ENCODE results near the gene UQCC5.
"Not testable (repeated sequence)": the region's sequence is repeated elsewhere in the genome, so short reads cannot be mapped to it uniquely, and the experiment has no call there.

The UQCC5 gene

DNA sequence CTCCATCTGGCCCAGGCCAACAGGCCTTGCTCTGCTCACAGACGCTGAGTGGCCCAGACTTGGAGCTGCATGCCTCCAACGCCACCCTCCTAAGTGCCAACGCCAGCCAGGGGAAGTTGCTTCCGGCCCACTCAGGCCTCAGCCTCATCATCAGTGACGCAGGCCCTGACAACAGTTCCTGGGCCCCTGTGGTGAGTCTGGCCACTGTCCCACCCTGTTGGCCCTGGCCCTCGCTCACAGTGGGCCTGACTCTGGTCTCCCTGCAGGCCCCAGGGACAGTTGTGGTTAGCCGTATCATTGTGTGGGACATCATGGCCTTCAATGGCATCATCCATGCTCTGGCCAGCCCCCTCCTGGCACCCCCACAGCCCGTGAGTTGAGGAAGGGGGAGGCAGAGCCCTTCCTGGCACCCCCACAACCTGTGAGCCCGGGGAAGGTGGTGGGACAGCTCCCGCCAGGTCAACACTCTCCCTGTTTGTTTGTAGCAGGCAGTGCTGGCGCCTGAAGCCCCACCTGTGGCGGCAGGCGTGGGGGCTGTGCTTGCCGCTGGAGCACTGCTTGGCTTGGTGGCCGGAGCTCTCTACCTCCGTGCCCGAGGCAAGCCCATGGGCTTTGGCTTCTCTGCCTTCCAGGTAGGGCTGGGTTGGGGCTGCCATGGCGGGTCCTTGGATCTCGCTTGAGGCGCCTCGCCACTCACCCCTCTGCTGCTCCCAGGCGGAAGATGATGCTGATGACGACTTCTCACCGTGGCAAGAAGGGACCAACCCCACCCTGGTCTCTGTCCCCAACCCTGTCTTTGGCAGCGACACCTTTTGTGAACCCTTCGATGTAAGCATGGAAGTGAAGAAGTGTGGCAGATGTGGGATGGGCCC is 12.8 kb upstream of the UQCC5 start:
- no peak for DNase-seq

GRCh38 chr3:52524258-52524751 is 12.1 kb upstream of the UQCC5 start:
- no peak for DNase-seq

DNA sequence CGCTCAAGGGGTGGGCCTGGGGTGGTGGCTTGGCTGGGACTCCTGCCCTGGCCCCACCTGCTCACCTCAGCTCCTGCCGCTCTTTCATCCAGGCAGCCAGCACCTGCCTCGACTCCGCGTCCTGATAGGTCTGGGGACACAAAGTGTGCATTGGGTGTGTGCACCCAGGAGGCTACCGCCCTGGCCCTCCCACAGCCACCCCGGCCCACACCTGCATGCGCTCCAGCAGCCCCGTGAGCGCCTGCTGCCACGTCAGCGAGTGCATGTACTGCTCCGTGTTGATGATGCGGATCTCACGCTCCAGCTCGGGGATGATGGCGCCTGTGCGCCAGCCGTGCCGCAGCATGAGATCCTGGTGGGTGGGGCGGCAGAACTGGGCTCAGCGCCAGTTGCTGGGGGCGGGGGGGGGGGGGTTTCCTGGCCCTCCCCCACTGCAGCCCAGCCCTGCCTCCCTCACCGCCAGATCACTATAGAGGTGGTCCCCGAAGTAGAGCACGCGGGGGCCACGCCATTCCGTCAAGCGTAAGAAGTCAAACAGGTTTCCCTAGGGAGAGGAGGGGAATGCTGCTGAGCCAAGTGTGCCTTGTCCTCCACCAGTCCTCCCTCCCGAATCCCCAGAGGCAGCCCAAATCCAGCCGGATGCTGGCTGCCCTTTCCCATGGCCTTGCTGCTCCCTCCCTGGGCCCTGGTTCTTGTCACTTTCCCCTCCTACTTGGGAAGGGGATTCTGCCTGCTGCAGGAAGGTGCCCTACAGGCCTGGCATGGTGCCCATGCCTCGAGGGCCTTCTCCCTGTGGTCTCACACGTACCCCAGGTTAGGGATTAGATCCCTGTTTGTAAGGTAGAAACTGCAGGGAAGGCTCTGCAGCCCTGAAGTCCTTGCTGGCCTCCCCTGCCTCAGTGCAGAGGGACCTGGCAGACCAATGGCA is 11.4 kb upstream of the UQCC5 start:
- peak; percentile 5 for DNase-seq

DNA sequence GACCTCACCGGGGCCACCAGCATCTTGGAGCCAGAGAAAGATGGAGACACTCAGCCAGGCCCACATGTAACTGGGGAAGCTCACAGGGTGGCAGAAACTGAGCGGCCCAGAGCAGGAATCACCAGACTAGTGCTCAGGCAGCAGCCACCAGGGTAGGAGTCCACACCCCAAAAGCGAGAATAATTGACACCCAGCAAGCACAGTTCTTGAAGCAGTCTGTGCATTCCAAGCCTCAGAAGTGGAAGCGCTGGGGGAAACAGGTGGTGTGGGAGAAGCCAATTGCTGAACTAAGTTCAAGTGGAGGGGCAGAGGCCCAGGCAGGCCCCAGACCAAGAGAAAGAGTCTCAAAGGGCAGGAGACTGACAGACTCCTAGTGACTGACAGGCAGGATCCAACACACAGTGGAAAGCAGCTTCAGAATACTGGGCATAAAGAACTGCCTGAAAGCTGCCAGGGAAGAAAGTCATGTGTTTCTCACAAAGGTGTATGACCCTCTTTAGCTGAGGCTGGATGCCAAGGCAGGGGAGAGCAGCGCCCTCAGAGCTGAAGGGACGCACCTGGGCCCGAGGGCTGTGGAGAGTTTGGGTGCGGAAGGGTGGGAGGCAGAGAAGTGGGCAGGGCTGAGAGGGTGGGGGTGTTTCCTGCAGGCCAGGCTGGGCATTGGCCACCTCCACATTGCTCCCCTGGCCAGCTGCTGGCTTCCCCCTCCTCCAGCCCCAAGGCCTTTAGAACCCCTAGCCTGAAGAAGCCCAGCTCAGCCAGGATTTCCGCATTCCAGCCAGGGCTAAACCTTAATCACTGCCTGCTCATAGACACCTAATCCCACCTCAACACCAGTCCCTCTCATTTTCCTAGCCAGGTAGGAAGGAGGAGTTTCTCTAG is 10.5 kb upstream of the UQCC5 start:
- no peak for DNase-seq

DNA sequence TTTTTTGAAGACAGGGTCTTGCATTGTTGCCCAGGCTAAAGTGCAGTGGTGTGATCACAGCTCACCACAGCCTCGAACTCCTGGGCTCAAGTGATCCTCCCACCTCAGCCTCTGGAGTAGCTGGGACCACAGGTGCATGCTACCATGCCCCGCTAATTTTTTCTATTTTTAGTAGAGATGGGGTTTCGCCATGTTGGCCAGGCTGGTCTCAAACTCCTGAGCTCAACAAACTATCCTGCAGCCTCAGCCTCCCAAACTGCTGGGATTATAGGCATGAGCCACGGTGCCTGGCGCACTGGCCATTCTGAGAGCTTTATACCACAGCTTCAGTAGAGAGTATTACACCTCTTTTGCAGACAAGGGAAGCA is 9.8 kb upstream of the UQCC5 start:
- DNase-seq = not testable (repeated sequence)

DNA sequence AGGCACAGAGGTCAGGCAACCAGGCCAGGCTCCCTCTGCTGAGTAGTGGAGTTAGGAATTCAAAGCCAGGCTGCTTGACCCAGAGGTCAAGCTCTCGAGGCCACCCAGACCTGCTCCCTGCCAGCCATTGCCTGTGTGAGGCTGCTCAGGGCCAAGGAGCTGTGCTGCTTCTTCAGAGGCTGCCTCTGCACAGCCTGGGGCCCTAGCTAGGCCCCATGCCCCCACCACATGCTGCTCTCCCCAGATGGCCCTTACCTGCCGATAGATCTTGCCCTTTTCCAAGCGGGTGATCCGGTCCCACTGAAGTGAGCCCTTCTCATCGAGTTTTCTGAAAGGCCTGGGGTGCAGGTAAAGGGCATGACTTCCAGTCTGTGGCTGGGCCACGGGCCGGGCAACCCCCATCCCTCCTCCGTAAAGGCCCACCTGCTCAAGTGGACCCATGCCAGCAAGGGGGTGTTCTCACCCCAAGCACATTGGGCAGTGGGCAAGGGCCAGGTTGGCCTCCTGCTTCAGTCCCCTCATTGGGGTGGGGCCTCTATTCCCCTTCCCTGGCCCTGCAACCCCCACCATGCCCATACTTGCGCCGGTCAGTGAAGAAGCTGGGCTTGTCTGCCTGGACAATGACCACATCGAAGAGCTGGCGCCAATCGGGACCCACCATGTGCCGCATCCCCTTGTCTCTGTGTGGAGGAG is 9.2 kb upstream of the UQCC5 start:
- DNase-seq = no peak

- no peak for DNase-seq
These were observed 8.4 kb upstream of the UQCC5 start for GRCh38 chr3:52527732-52528585.

DNA sequence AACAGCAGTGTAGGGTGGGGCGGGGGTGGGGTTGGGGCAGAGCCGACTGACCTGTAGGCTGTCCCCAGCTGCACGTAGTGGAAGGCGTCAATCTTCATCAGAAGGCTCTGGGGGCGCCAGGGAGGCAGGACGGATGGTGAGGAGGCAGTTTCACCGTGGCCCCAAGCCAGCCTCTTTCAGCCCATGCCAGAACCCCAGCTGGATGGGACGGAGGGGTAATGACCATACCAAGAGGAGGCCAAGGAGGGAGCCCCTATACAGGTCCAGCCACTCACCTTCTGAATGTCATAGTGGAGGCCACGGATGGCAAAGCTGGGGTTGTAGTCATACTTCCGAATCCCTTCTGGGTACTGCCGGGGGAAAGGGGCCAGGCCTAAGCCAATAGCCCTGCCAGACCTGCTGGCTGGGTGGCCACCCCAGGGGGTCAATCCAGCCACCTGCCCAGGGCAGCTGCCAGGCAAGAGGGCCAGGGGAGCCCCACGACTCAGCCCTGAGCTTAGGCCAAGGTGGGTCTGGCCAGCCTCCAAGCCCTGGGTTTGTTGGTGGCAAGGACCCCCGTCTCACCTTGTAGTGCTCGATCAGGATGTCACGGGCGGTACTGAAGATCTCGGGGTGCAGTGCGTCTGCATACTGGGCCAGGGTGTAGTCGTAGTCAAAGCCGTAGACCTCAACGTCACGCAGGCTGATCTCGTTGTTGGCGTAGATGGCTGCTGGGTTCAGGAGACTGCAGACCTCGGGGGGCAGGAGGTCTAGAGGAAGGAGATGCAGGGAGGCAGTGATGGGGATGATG is 7.6 kb upstream of the UQCC5 start:
- no peak for DNase-seq

GRCh38 chr3:52529376-52530333 is 6.8 kb upstream of the UQCC5 start:
- DNase-seq = no peak

DNA sequence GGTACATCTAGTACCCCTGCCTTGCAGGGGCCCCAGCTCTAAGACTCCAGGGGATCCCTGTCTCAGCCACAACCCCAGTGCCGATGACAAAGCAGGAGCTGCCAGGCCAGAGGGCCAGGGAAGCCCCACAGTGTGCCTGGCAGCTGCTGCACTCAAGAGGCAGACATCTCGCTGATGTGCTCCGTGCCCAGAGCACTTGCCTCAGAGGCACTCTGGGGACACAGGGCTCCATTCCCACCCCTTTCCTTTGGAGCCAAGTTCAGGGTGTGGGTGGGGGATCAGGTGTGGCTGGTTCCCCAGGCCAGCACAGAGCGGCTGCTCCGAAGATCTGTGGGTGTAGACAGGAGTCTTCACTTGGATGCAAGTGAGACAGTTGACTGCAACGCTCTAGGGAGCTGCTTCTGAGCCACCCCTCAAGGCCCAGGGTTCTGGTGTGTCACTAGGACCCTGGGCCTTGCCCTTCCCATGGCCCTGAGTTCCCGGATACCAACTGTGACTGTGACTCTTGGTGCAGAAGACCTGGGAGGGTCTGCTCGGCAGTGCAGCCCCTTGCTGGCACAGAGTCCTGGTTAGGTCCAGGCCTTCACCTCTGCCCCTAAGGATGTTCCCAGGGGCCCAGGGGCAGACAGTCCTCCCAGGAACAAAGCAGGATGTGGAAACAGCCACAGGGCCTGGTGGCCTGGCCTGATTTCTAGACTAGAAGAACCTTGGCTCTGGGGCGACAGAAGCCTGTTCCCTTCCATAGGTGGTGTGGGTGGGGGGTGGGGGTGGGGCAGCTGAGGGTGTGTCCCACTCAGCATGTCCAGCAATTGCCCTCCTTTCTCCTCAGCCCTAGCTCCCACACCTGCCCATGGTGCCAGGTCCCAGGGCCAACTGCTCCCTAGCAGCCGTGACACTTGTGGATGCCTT is 5.2 kb upstream of the UQCC5 start:
- peak; percentile 6 for DNase-seq

- no peak for DNase-seq
These were observed 4.4 kb upstream of the UQCC5 start for GRCh38 chr3:52531860-52532516.

DNA sequence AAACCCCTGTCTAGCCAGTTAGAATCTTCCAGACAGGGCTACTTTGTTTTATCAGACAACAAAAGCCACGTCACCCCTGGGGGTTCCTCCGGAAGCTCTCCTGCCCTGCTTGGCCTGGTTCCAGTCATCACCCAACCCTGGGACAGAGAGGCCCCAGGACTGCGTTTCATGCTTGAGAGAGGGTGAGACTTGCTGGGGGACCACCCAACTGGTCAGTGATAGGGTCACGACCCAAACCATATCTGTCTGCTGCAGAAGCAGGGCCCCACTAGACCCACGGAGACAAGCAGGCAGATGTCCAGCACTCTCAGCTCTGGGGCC is 3.9 kb upstream of the UQCC5 start:
- DNase-seq = peak; percentile 34

- DNase-seq = peak; percentile 47
These were observed 3.4 kb upstream of the UQCC5 start for GRCh38 chr3:52532838-52533622.

GRCh38 chr3:52533623-52534280 is 2.7 kb upstream of the UQCC5 start, which contains the start of gene NT5DC2:
Gene NT5DC2 (minus strand): TSS chr3:52533857. CDS start chr3:52533737, 120 bp downstream.
- peak; percentile 92 for DNase-seq

- DNase-seq = peak; percentile 75
These were observed 1.9 kb upstream of the UQCC5 start for GRCh38 chr3:52534281-52535183.

Measured in NCI-H69 (cell line).